Epithelial cell of proximal tubule (primary cell): Measurements from ENCODE around the gene GTF3C1. TPM values are rescaled to one million over a fixed set of nuclear protein-coding genes. Genes with fewer than 3 reads are reported as not detected.
"Not testable (repeated sequence)": the region's sequence is repeated elsewhere in the genome, so short reads cannot be mapped to it uniquely, and the experiment has no call there.

Experiments
- DNase-seq: peaks from one replicate; pipeline ENCODE4 v3.0.0-alpha.2; 2011; ENCODE audit warnings: low read depth
- H3K4me3 ChIP-seq: 2 replicates; pipeline ENCODE4 v1.5.1; 2011; ENCODE audit warnings: low read depth, mild to moderate bottlenecking, low read length
- CTCF ChIP-seq: conservative IDR thresholded peaks from 2 replicates; pipeline ENCODE4 v1.5.1; 2012; ENCODE audit warnings: low read depth, mild to moderate bottlenecking, low read length
- total RNA-seq: library from RNA; depleted of rRNA; stranded (reverse); fragments of >200 nt; gene quantifications from 2 replicates; pipeline ENCODE4 v1.2.3, GENCODE V29; 2015

The GTF3C1 gene
- total RNA-seq, 1 donor from 2014 or later, result 73.2 TPM

- no peak for DNase-seq
- TF ChIP-seq CTCF, result no peak
- no peak overlapping the region for H3K4me3 ChIP-seq
These were observed 91.5 kb downstream of the GTF3C1 start for GRCh38 chr16:27458258-27458657.

DNA sequence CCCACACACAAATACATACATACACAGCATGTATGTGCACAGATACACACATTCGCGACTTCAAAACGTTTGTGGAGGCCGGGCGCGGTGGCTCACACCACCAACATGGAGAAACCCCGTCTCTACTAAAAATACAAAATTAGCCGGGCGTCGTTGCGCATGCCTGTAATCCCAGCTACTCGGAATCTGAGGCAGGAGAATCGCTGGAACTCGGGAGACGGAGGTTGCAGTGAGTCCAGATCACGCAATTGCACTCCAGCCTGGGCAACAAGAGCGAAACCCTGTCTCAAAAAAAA is 92.2 kb downstream of the GTF3C1 start:
- DNase-seq, H3K4me3 ChIP-seq: not testable (repeated sequence)

- no peak for DNase-seq
- no peak overlapping the region for H3K4me3 ChIP-seq
- TF ChIP-seq CTCF, result no peak
These were observed 94.0 kb downstream of the GTF3C1 start for GRCh38 chr16:27455700-27456099.

- DNase-seq, result no peak
- H3K4me3 ChIP-seq, result no peak overlapping the region
- no peak for TF ChIP-seq CTCF
These were observed 96.3 kb downstream of the GTF3C1 start for GRCh38 chr16:27453494-27453825.

DNA sequence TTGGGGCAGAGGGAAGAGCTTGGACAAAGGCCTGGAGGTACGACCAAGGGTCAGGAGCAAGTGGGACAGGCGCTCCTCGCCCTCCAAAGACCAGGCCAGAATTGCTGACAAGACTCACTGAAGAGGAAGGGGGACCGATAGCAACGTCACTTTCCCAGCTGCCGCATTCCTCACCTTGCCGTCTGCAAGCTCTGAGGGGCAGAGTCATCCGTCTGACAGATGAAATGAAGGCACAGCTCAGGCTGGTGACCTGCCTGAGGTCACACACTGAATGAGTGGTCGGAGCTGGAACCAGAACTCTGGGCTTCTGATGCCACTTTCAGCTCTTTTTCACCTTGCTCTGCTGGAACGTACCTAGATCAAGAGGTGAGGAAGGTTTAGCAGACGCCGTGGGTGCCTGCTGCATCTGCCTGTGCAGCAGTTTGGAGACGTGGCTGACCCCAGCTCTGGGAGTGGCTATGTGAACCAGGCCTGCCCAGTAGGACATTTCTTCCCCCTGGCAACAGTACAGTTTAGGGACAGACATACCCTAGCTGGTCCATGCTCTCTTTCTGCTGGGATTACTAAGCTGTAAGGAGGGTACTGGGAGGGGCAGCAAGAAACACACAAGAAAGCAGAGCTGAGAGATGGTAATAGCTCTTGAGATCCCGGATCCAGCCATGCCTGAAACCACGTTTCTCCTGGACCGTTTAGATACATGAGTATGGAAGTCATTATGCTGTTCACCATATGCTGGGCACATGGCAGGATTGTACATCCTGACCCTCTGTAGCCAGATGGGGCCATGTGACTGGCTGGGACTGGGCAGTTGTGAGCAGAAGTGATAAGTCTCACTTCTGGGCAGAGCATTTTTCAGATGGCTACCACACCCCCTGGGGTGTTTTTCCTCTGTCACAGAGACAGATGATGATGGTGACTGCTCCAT is 96.9 kb downstream of the GTF3C1 start:
- no peak for TF ChIP-seq CTCF
- H3K4me3 ChIP-seq, result no peak overlapping the region

GRCh38 chr16:27450196-27450549 is 99.5 kb downstream of the GTF3C1 start:
- DNase-seq, result no peak
- H3K4me3 ChIP-seq, result peak overlapping the region; percentile 11
- no peak for TF ChIP-seq CTCF

More for the DNA sequence above, 96.9 kb downstream of the GTF3C1 start:
- DNase-seq, result no peak

DNA sequence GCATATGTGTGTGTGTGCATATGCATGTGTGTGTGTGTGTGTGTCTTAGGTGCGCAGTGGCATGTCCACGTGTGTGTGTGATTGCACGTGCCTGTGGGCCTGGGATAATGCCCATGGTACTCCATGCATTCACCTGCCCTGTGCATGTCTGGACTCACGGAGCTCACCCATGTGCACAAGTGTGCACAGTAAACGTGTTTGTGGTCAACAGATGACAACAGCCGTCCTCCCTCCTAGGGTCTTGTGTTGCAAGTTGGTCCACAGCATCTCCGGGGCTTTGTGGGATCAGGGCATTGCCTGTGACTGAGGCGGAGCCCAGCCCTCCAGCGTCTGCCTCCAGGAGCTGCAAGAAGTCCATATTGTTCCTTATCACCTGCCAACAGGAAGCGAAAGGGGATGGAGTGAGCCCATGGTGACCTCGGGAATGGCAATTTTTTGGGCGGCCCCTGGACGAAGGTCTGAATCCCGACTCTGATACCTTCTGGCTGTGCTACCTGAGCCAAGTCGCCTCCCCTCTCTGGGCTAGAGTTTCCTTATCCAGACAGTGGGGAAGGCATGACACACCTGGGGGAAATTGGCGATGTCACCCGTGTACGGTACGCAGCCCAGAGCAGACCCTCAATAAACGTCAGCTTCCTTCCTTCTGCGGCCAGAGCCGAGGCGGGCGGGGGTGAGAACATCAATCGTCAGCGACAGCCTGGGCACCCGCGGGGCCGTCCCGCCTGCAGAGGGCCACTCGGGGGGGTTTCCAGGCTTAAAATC is 100.1 kb downstream of the GTF3C1 start:
- TF ChIP-seq CTCF, result no peak
- DNase-seq, result no peak
- H3K4me3 ChIP-seq, result peak overlapping the region; percentile 11
